G401 (cell line): ENCODE measurements around the gene HIGD2A. TPM values are rescaled to one million over a fixed set of nuclear protein-coding genes. Genes with fewer than 3 reads are reported as not detected.
A peak's percentile ranks its signal among the peaks of the same experiment; 100 is the strongest.

ENCODE experiments used
- DNase-seq: peaks from one replicate; pipeline ENCODE4 v3.0.0-alpha.2; 2015; ENCODE audit warnings: low spot score
- in situ Hi-C: cut with HindIII; loops from 2 replicates; pipeline ENCODE4 v1.10.0; 2016; ENCODE audit warnings: low sequenced_read_pairs, mixed read lengths
- total RNA-seq: library from RNA; depleted of rRNA; stranded (reverse); fragments of >200 nt; shearing (Covaris generic); gene quantifications from 2 replicates; pipeline ENCODE4 v1.2.3, GENCODE V29; 2014

The HIGD2A gene
- total RNA-seq, 1 experiment from 2014 or later: 119 TPM

DNA sequence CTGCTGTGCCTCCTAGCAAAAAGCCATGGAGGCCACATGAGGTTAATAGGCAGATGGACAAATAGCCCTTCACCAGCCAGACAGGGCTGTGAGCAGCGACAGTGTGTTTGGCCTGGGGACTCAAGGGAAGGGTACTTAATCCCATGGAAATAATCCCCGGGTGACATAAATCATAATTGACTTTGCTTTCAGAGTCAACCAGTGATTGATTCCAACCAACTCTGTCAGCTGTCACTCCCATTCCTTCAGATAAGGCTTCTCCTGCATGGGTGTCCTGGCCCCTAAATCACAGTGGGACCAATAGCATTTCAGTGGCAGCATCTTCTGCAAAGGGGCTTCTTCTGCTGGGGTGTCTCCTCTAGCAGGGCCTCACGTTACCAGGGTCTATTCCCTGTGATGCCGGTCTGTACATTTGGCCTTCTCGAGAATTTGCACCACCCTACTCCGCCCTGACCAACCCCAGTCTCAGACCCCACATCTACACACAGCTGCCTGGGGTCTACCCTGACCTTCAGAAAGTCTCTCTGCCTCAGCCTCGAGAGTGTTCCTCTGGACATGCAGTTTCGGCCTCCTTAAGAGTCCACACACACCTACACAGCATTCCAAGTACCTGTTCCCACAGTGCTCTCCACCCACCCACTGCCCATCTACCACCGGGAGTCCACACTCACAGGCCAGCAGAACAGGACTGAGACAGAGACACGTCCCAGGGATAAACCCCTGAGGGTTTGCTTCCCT lies 24.1 kb downstream of the HIGD2A start:
- in situ Hi-C loops: no loop called here
- no peak for DNase-seq

GRCh38 chr5:176413255-176413565 lies 24.7 kb downstream of the HIGD2A start:
- DNase-seq: peak; percentile 31
- in situ Hi-C loops: no loop called here

- DNase-seq: no peak
- in situ Hi-C loops: no loop called here
These were observed 25.2 kb downstream of the HIGD2A start for GRCh38 chr5:176413709-176414191.

DNA sequence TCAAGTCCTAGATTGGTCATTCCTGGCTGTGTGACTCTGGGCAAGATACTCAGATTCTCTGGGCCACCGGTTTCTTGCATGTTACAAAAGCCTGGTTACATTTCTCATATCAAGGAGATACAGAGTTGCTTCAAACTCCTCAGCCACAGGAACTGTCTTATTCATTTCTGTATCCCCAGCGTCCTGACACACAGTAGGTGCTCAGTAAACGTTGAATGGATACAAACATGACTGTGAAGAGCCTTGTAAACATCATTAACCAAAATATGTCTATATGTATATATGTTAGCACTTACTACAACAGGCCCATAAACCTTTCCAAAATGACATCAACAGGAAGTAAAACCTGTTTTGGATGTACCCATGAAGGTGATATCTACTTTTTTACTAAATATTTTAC lies 26.2 kb downstream of the HIGD2A start:
- no peak for DNase-seq
- in situ Hi-C loops: no loop called here

DNA sequence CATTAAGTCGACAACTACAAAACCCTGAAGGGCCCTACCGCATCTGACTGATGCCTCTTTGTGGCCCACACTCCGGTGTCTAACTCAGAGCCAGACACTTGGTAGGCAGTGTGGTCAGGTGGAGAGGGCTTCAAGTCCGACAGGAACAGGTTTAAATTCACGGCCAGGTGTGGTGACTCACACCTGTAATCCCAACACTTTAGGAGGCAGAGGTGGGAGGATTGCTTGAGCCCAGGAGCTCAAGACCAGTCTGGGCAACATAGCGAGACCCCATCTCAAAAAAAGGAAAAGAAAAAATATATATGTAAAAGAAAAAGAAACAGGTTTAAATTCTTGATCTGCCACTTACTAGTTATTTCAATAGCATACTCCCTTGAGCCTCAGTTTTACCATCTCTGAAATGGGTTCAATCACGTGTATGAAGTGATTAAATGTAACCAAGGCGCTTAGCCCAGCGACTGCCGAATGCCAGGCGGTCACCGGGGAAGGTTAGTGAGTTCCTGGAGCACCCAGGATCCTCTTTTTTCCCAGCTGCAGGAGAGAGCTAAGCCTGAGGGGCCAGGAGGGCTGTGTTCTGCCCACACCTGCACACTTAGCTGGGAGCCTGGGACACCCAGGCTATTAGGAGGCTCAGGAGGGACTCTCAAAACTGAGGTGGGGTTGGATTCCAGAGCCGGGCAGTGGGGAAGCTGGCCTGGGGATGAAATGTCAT lies 26.8 kb downstream of the HIGD2A start:
- peak; percentile 28 for DNase-seq
- in situ Hi-C loops: no loop called here

DNA sequence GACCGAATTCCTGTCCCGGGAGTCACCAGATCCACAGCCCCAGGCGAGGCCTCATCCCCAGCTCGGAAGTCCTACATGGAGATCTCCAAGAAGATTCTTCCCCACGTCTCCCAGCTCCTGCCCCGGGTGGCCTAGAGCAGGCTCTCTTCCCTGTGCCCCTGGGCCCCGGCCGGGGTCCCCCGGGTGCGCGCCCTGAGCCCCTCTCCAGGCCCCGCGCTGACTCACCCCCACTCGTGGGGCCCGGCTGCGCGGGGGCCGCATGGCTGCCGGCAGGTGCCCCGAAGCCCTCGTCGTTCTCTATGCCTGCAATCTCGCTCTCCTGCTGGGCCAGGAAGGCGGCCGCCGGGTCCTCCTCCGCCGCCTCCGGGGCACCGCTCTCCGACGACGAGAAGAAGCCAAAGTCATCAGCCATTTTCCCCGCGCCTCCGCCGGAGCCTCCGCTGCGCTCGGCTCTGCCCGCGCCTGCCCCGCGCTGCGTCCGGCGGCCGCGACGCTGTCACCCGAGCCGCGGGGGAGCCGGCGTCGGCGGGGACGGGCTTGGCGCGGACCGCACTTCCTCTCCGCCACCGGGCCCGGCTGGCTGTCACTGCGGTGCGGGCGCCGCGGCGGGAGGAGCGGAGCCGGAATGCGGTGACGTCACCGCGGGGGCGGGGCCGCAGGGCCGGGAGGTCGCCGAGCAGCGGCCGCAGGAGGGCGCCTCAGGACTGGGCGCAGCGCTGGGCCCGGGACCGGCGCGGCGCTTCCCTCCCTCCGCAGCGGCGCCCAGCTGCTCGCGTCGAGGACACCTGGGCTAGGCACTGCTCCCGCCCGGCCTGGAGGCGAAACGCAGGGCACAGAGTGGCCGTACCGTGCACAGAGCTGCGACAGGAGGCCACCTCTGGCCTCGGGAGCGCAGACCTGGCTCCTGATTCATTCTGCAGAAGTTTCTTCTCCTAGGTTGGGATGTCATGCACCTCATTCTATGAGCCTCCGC lies 27.7 kb downstream of the HIGD2A start, which contains the start of gene CLTB:
TSS of gene CLTB (minus strand) at position 588 of the 973 bp plus-strand sequence. CDS start at position 412, 176 bp downstream.
- in situ Hi-C loops: no loop called here

GRCh38 chr5:176416965-176417364 lies 28.4 kb downstream of the HIGD2A start:
- DNase-seq: peak; percentile 53
- in situ Hi-C loops: no loop called here

More for the DNA sequence above, 27.7 kb downstream of the HIGD2A start, which contains the start of gene CLTB:
- DNase-seq: peak; percentile 88

DNA sequence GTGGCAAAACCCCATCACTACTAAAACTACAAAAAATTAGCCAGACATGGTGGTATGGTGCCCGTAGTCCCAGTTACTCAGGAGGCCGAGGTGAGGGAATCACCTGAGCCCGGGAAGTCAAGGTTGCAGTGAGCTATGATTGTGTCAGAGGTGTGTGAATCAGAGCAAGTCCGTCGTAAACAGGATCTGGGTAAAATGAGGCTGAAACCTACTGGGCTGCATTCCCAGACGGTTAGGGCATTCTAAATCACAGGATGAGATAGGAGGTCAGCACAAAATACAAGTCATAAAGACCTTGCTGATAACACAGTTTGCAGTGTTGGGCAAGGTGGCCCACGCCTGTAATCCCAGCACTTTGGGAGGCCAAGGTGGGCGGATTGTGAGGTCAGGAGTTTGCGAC lies 29.7 kb downstream of the HIGD2A start:
- in situ Hi-C loops: no loop called here
- DNase-seq: no peak

DNA sequence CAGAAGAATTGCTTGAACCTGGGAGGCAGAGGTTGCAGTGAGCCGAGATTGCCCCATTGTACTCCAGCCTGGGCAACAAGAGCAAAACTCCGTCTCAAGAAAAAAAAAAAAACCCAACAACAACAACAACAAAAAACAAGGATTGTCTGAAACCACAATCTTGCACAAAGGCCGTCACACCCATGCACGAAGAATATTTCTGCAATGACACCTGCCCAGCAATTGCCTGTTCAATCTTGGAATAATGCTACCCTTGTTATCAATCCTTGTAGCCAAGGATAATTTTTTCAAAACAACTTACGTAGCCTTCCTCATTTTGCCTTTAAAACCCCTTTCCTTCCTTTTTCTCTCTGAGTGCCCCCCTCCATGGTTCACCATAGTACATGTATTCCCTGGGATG lies 31.5 kb downstream of the HIGD2A start:
- in situ Hi-C loops: no loop called here
- no peak for DNase-seq

- no peak for DNase-seq
- in situ Hi-C loops: no loop called here
These were observed 32.5 kb downstream of the HIGD2A start for GRCh38 chr5:176420972-176421544.

DNA sequence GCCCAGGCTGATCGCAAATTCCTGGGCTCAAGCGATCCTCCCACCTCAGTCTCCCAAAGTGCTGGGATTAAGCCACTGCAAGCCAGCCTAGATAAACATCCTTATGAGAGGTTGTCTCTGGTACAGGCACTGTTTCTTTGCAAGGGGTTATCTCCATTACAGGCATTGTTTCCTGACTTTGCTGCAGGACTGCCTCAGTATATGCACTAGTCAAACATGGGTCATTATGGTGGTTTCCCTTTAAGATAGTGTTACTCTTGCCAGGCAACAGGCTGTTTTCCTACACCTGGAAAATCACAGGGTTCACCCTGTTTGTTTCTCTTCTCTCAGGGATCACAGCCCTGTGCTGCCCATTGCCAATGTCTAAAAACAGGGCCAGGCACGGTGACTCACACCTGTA lies 35.6 kb downstream of the HIGD2A start:
- in situ Hi-C loops: no loop called here
- no peak for DNase-seq

DNA sequence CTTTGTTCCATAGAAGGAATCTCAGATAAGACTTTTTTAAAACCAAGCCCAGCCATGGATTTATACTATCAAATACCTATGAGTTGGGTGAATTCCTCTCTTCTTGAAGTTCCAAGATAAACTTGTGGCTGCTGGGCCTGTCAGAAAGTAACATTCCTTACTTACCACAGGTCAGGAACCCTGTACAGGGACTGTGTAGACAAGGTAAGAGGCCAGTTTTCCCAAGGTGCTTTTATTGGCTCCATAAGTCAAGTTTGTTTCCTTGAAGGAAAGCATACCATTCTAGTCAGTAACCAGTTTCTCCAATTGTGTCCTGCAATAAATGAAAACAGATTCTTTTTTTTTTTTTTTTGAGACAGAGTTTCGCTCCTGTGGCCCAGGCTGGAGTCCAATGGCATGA lies 36.6 kb downstream of the HIGD2A start:
- in situ Hi-C loops: no loop called here
- no peak for DNase-seq

DNA sequence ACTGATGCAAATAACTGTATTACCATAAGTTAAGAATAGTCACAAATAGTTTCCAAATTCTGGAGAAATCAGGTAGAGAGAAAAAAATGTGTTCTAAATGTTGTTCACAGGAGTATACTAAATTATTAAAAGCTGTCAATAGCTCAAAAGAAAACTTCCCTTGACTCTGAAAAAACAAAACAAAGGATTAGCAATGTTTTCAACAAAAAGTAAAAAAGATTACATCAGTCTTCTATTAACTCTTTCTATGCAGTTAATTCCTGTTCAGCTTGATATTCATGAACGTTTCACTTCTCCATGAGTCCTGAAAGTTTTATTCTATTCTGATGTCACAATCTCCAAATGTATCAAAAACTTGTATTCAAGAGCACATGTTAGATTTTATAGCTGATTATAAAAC lies 37.2 kb downstream of the HIGD2A start:
- in situ Hi-C loops: no loop called here

GRCh38 chr5:176426876-176427275 lies 38.3 kb downstream of the HIGD2A start:
- in situ Hi-C loops: no loop called here
- DNase-seq: no peak

More for the DNA sequence above, 37.2 kb downstream of the HIGD2A start:
- DNase-seq: no peak

GRCh38 chr5:176427971-176428370 lies 39.4 kb downstream of the HIGD2A start:
- in situ Hi-C loops: no loop called here
- no peak for DNase-seq

DNA sequence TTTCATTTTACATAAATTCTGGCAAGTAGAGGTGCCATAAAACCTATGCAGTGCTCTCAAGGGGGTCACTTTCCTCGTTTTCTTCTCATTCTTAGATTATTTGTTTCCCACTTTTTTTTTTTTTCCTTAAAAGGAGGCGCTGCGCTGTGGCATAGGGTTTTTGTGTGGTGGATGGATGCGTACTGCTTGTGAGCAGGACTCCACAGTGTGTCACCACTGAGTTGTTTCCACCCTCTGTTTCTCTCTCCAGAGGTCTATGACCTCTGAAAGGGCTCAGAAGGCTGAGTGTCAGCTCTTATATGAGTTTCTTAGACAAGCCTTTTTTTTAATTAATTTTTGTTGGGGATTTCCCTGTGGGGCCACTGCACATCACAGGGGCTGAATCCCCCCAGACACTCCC lies 41.4 kb downstream of the HIGD2A start:
- in situ Hi-C loops: no loop called here
- DNase-seq: no peak

- no peak for DNase-seq
- in situ Hi-C loops: no loop called here
These were observed 44.2 kb downstream of the HIGD2A start for GRCh38 chr5:176432707-176433106.

DNA sequence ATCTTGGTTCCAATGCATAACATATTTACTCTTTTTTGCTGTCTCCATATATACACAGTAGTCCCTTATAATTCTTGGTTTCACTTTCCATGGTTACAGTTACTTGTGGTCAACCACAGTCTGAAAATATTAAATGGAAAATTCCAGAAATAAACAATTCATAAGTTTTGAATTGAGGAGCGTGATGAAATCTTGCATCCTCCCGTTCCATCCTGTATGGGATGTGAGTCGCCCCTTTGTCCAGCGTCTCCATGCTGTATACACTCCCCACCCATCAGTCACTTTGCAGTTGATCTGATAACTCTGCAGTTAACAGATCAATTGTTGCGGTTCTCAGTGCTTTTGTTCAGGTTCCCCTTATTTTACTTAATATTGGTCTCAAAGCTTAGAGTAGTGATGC lies 48.1 kb downstream of the HIGD2A start:
- in situ Hi-C loops: no loop called here

More for the DNA sequence above, 48.1 kb downstream of the HIGD2A start:
- DNase-seq: no peak
